Gastrocnemius medialis (tissue), 4 donors: ENCODE data around the gene ZNF592.

Source experiments
- POLR2A ChIP-seq, 2 donors: fragments of 450-650 bp; IDR thresholded peaks; one replicate each; pipeline ENCODE4 v1.6.1; 2017; ENCODE audit warnings: antibody characterized with exemption in 2 of 2, mild to moderate bottlenecking in 2 of 2, moderate library complexity in 2 of 2
- TF ChIP-seq, protein P1 (sequence below), 5 experiments: fragments of 450-650 bp in 3 of 5; fragments of 200-600 bp in 2 of 5; sonication (generic) in 2 of 5; IDR thresholded peaks in 4 of 5; conservative IDR thresholded peaks in 1 of 5; 1 replicate in 4 of 5; 2 replicates in 1 of 5; pipeline ENCODE4 v1.5.1; 2016 to 2019; ENCODE audit warnings: antibody characterized with exemption in 5 of 5, mild to moderate bottlenecking in 3 of 5, moderate library complexity in 3 of 5

DNA sequence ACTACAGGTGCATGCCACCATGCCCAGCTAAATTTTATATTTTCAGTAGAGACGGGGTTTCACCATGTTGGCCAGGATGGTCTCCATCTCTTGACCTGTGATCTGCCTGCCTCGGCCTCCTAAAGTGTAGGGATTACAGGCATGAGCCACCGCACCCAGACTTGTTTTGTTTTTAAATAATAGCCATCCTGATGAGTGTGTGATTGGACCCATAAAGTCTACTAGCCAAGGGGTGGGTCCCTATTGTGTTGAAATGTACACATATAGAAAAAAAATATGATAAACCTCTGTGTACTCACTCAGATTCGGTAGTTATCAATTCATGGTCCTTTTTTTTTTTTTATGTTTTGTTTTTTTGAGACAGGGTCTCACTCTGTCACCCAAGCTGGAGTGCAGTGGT lies 17.3 kb downstream of the ZNF592 start:
- no peak for TF ChIP-seq POLR2A (IDR thresholded peaks at IDR 0.05)
- TF ChIP-seq, protein P1, sequence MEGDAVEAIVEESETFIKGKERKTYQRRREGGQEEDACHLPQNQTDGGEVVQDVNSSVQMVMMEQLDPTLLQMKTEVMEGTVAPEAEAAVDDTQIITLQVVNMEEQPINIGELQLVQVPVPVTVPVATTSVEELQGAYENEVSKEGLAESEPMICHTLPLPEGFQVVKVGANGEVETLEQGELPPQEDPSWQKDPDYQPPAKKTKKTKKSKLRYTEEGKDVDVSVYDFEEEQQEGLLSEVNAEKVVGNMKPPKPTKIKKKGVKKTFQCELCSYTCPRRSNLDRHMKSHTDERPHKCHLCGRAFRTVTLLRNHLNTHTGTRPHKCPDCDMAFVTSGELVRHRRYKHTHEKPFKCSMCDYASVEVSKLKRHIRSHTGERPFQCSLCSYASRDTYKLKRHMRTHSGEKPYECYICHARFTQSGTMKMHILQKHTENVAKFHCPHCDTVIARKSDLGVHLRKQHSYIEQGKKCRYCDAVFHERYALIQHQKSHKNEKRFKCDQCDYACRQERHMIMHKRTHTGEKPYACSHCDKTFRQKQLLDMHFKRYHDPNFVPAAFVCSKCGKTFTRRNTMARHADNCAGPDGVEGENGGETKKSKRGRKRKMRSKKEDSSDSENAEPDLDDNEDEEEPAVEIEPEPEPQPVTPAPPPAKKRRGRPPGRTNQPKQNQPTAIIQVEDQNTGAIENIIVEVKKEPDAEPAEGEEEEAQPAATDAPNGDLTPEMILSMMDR (IDR thresholded peaks at IDR 0.05 in 4 of 5, conservative IDR thresholded peaks at IDR 0.05 in 1 of 5), result no peak
